Cerebellar nuclear complex (tissue), 1 donor: Measurements from ENCODE around the gene LAPTM5.
"Not testable (repeated sequence)": the region's sequence is repeated elsewhere in the genome, so short reads cannot be mapped to it uniquely, and the experiment has no call there.

Experiments used
- DNase-seq, 2 experiments: peaks; one replicate each; lab custom pipeline; 2025; lab: John Stamatoyannopoulos, UW

LAPTM5 gene

GRCh38 chr1:30770150-30770549 is 12.6 kb upstream of the LAPTM5 start:
- no peak for DNase-seq

GRCh38 chr1:30768830-30769718 is 11.5 kb upstream of the LAPTM5 start:
- DNase-seq: no peak

GRCh38 chr1:30768159-30768829 is 10.7 kb upstream of the LAPTM5 start:
- DNase-seq: no peak

DNA sequence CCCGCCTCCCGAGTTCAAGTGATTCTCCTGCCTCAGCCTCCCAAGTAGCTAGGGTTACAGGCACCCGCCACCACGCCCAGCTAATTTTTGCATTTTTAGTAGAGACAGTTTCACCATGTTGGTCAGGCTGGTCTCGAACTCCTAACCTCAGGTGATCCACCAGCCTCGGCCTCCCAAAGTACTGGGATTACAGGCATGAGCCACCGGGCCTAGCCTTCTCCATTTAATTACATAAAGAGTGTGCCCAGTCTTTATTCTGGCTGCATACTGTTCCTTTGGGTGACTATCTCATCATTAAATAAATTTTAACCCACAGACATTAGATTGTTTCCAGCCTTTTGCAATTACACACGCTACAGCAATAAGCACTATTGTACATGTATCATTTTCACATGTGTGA is 9.4 kb upstream of the LAPTM5 start:
- DNase-seq: not testable (repeated sequence)

DNA sequence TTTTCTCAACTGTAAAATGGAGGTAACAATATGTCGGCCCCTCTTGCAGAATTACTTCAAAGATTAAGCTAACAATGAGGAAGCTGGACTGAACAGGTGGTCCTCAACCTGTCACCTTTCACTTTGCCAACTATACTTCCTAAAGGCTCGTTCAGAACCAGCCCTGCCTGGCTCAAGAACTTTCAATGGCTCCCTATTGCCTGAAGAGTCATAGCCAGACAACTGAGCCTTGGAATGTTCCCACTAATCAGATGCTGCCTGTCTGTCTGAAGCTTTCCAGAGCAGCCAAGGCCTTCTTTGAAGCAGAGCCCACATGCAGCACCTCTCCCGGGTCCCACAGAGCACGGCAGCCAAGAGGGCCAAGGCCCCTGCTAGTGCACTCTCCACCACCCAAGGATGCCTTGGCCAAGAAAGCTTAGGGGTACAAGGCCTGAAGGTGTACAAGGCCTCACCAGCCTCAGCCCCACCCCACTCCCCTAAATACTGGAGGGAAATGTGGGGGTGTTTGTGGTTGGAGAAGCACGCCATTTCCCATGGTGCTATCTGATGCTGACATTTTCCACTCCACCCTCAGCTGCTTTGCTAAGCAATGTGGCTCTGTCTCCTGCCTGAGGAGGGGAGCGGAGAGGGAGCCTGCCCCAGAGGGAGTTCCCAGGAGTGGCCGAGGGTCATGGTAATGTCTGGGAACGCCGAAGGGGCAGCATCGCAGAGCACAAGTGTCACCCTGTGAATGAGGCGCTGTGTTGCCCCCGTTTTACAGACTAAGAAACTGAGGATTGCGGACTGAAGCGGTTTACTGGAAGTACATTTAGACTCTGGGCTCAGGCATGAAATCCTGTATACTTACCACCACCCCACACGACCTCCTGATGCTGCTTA is 8.2 kb upstream of the LAPTM5 start:
- DNase-seq: no peak

- no peak for DNase-seq
Measured at GRCh38 chr1:30764939-30765555, 7.5 kb upstream of the LAPTM5 start.

GRCh38 chr1:30764396-30764795 is 6.8 kb upstream of the LAPTM5 start:
- no peak for DNase-seq

DNA sequence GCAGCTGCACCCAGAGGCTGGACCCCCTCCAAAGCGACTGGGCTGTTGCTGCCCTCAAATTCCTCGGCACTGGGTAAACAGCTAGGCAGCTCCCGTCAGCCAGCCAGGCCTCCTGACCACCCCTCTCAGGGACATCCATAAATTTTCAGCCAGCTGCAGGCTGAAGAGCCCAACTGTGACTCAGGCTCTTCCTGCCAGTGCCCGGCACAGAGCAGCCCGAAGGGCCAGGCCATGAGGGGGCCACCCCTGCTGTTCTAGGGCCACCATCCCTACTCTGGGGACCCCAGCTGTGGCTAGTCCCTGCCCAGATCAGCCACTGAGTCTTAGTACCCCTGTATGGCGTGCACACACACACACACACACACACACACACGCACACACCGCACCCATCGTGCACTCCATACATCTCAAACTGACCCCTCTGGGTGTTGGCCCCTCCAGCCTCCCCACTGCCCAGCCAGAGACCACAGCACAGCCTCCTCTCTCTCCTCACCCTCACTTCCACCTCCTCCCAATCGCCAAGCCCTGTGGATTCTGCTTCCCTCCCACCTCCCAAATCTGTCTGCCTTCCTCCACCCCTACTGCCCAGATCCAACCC is 6.2 kb upstream of the LAPTM5 start:
- DNase-seq: no peak

DNA sequence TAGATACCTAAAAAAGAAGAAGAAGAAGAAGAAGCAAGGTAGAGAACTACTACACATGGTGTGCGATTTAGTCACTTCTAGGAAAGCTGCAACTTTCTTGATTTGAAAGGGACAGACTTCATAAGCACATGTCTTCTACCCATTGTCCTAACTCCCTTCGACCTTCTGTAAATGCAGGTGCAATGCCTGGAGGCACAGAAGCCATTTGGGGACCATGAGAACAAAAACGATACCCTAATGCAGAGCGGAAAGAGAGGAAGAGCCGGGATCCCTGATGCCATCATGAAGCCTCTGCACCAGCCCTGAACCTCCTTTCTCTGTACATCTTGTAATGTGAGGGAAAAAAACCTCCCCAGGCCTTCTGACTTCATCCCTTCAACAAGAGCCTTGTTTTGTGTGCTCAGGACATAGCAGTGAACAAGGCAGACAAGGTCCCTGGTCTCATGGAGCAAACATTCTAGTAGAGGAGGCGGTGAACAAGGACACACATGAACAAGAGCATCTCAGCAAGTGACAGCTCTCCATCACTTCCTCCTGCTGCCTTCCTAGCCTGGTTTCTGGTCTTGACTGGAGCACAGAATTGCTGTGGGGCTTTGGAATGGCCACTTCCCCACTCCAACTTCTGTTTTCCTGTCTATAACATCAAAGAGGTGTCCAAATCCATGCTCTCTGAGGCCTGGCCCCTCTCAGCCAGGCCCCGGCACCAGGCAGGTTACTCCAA is 5.5 kb upstream of the LAPTM5 start:
- no peak for DNase-seq

DNA sequence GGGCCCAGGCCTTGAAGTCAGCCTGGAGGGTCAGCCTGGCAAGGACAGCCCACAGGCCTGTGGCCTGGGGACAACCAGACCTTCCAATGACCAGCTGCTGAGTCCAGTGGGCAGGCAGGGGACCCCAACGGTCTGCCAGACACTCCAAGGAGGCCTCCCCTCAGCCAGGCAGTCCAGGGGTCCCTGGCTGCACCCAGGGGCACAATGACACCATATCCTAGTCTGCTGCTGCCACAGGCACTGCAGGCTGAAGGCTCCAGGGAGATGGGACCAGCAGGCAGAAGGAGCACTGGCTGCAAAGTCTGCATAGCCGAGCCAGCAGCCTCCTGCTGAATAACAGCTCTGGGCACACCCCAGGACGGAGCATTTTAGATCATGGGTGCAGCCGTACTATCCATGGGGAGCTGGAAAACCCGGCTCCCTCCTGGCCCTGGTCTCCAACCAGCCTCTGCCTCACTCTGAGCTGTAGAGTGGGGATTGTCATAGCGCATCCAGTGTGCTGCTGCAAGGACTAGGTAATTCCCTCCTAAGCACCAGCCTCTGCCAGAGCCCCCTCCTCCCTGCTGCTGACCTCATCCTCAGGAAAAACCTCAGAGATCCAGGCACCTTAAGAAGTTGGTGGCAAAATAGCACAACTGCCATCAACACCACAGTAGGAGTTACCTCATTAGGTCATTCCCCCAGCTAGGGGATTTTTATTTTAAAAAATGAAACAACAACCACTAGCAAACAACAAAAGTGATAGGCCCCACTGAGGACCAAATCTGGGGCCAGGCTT is 4.8 kb upstream of the LAPTM5 start:
- no peak for DNase-seq

GRCh38 chr1:30761381-30762151 is 4.0 kb upstream of the LAPTM5 start:
- DNase-seq: no peak

- no peak for DNase-seq
Measured at GRCh38 chr1:30760596-30761324, 3.2 kb upstream of the LAPTM5 start.

DNA sequence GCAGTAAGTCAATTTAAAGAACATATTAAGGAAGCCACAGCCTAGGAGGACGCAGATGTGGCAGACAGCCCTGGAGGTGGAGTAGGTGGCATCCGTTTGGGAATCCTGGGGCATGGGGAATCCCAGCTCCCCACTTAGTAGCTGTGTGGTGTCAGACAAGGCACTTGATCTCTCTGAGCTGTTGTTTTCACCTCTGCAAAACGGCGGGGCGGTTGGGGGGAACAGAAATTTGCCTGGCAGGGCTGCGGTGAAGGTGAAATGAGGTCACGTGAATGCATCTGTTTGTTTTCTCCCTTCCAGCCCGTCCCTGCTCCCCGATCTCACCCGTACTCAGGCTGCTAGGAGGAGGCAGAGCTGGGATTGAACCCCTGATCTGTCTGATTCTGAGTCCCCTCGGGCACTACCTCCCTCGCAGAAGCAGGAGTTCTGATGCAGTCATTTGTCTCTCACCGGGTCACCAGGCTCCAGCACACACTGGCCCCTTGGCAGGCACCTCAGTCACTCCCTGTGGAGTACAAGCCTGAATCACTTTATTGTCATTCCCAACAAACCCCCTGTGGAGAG is 2.2 kb upstream of the LAPTM5 start:
- no peak for DNase-seq

- no peak for DNase-seq
Measured at GRCh38 chr1:30758785-30759380, 1.3 kb upstream of the LAPTM5 start.

GRCh38 chr1:30758121-30758688 is 631 bp upstream of the LAPTM5 start:
- no peak for DNase-seq

- DNase-seq: no peak
Measured at GRCh38 chr1:30756545-30757351, 826 bp downstream of the LAPTM5 start.

DNA sequence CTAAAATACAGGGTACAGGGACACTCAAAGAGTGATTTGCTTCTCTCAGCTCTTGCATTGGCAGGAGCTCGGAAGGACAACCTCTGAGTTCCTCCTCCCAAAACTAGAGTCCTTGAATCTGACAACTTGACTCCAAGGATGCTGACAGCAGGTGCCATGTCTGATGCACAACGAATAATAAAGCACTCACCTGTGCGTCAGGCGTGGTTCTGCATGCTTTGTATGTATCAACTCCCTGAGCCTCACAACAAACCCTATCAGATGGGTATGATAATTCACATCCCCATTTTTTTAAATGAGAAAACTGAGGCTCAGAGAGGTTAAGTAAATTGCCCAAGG is 1.4 kb downstream of the LAPTM5 start:
- DNase-seq: no peak
